GM18498 (cell line): ENCODE results near the gene TMEM238L.

Experiments
- ATAC-seq: cut with Tn5 transposase; IDR thresholded peaks from one replicate; pipeline ENCODE4 v1.9.1; 2021; ENCODE audit warnings: mild to moderate bottlenecking, moderate library complexity; ENCODE audit not compliant: unreplicated experiment

Gene TMEM238L

DNA sequence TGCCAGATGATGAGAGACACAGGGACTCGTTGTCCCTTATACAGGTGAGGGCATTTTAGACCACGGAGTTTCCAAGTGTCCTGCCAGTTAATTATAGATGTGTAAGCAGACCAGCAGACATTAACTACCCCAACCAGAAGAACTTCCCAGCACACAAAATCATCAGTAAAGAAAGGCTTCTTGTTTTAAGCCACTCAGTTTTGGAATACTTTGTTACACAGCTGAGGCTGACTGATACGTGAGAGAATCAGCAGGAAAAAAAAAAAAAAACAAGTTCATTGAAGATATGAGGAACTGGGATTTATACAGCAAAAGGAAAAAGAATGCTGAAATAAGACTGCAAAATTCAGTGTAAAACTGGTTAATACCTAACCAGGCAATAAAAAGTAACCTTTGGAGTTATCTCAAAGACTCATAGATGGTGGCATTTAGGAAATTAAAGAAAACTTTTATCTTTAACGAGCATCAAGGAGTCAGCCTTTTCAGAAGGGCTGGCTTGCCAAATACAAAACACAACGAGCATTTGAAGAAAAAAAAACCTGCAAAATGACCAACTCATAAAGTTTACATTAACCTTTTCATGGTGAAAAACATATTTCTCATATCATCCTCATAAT is 28.1 kb downstream of the TMEM238L start:
- ATAC-seq, result no peak

DNA sequence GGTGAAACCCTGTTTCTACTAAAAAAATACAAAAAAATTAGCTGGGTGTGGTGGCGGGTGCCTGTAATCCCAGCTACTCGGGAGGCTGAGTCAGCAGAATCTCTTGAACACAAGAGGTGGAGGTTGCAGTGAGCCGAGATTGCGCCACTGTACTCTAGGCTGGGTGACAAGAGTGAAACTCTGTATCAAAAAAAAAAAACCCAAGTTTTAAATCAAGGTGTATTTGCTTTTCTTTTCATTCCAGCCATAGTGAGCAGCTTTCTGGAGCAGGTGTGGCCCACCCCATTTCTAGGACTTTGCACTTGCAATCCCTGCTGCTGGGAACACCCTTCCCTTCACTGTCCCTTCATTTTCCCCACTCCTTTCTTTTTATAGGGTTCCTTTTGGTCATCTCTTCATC is 28.8 kb downstream of the TMEM238L start:
- ATAC-seq, result no peak

DNA sequence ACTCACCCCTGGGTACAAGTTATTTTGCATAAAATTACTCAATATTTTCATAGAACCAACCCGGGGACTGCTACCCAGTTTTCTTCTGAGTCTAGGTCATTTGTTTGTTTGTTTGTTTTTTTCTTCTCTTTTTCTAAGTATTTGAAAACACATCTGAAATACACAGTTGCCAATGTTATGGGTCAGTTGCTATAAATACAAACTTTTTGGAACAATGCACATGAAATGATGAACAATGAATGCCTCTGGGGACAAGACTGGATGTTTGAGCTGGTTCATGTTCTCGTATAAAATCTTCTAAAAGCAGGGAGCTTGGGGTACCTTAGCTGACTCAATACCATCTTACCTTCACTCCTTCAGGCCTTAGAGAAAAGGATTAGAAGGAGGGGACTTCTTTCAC is 30.5 kb downstream of the TMEM238L start:
- ATAC-seq, result no peak

DNA sequence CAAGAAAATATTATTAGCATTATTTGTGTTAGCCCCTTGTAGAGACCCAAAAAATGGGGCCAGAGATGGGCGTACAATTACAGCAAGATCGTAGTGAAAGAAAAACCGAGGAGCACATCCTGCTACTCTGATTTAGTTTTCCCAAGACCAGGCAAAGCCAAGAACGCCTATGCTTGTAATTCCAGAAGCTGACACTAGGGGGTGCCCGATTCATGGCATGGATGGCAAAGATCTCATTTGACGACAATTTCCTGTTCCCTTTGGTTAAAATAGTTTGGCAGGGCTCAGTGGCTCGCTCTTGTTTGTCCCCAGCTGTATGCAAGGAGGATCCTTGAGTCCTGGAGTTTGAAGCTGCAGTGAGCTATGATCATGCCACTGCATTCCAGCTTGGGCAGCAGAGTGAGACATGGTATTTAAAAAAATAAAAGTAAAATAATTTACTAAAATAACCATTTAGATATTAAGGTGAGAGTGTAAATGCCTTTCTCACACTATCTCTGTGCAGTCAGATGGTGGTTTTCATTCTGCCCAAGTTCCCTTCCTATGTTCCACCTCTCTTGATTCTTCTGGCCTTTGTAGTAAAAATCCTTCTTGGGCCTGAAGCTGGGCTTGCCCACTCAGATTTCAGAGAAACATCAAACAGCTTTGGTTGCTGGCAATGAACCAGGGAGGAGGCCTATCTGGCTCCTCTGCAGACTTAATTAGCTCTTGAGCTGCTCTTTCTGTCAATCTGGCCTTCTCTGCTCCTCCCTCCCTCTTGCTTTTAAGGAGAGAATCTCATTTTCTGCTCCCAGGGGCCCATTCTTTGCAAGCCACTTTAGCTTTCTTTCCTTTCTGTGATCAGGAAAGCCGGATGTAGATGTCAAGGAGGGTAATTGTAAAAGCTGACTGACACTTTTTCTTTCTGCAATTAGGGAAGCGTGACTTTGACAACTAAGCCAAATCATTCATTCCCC is 31.2 kb downstream of the TMEM238L start:
- no peak for ATAC-seq

DNA sequence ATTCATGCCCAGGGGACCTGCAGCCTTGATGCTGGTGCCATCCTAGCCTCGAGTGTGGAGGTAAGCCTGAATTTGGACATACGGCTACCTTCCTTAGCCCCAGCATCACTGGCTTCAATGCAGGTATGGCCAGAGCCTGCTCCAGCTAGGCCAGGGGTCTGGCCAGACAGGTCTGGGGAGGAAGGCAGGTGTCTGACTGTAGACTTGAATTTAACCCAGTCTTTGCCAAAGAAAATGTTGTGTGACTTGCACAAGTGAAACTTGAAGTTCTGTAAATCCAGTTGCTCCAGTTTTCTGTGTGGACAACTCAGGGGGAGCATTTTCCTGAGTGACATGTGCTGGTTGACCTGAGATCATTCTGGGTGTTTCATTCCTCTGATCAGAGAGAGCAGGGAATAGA is 32.8 kb downstream of the TMEM238L start:
- ATAC-seq, result no peak

DNA sequence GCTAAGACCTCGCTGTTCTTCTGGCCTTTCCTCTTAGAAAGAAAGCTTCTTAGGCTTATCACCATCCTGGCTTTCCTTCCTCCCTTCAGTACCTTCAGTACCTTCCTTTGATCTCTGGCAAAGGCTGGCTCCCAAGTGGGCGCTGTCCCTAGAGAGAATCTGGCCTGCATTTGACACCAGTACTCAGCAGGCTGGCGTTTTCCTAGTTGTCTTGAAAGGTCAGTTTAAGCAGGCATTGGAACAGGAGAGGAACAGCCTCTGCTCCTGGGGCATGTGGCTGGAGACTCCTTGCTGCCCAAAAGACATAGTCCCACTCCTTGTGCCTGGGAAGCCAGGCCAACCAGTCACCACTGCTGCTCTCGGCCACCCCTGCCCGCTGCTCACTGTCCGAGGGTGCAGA is 34.1 kb downstream of the TMEM238L start:
- ATAC-seq, result no peak

DNA sequence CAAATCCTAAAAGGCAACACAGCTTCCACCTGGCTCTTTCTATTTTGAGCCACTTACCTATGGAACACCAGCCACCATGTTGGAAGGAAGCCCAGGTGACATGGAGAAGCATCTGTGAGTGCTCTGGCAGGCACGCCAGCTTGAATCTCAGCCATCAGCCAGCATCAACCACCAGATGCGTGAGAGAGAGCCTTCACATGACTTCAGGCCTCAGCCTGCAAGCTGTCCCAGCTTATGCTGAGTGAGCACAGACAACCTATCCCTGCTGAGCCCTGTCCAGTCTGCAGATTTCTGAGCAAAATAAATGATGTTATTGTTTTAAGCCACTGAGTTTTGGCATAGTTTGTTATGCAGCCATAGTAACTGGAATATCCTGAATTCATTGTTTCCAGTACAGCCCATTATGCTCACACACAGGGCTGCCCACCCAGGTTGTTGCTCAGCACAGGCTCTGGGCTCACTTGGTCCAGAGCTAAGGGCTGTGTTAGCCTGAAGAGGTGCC is 35.1 kb downstream of the TMEM238L start:
- ATAC-seq, result no peak

DNA sequence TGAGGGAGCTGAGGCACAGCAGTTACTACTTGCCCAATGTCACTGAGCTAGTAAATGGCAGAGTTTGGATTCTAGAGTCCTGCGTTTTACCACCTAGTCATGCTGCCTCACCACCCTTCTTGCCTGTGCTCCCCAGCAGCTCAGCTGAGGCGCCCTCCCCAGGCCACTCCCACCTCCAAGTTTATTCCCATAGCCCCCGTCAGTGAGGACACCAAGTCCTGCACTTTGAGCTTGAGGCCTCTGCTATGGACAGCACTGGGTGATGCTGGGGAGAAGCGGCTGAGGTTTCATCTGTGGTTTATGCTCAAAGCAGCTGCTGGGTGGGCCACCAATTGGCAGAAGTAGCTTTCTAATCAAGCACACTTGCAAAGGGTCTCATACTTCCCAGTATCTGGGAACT is 36.7 kb downstream of the TMEM238L start:
- no peak for ATAC-seq

DNA sequence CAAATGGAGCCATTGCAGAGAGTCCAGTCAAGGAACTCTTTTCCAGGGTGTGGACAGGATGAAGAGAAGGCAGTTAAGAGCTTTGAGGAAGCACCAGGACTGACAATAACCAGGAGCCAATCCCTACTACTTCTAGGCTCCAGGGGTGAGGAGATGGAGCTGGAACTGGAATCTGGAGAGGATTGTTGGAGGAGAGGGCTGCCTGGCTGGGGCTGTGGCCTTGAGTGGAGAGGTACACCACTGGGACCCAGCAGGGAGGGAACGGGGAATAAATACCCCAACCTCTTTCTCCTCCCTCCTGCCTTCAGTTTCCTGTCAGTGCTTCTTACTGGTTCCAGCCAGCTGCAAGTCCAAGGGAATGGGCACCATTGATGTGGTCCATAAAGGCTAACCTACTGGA is 41.9 kb downstream of the TMEM238L start:
- ATAC-seq, result no peak

DNA sequence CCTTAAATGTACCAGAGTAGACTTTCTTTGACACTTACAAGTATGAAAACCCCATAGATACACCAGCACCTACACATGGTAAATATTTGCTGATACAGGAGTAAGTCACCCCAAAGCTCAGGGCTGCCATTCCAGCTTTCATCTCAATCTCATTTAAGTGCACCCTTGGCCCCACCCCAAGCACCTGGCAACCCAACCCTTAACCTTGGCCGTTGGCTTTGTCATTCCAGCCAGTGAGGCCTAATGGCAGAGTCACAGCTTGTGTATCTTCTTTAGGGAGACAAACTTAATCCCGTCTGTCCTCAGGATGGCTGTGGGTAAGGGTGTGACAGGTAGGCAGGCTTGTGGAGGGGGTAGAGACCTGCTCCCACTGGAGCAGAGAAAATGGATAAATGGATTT is 42.6 kb downstream of the TMEM238L start:
- no peak for ATAC-seq

DNA sequence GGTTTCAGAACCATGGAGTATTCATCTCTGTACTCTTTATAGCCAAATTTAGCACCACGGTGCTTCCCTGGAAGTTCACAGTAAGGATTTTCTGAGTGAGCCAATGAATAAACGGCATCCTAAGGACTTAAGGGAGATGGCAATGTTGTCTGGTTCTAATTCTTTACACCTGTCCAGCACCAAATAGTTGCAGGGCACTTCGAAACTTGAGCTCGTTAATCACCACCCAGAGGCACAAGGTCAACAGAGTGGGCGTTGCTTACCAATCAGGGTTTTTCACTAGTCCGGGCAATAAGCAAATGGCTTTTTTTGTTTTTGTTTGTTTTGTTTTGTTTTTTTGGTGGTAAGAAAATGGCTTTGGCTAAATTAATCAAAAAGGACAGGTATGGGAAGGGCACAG is 45.8 kb downstream of the TMEM238L start:
- ATAC-seq, result no peak

DNA sequence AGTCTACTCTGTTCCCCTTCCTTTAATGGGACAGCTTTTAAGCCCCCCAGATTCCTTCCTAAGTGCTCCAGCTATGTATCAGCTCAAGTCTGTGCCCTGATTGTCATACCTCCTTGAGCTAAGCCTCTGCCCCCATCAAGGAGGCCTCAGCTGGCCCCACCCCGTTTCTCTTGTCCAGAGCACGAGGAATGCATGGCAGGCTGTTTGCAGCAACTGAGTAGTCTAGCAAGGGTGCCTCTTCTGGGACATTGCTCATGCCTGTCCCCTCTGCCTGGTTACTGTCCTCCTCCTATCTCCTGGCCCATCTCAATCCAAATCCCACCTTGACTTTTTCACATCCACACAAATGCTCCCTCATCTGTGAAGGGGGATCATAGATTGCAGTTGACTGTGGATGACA is 46.3 kb downstream of the TMEM238L start:
- ATAC-seq, result no peak

DNA sequence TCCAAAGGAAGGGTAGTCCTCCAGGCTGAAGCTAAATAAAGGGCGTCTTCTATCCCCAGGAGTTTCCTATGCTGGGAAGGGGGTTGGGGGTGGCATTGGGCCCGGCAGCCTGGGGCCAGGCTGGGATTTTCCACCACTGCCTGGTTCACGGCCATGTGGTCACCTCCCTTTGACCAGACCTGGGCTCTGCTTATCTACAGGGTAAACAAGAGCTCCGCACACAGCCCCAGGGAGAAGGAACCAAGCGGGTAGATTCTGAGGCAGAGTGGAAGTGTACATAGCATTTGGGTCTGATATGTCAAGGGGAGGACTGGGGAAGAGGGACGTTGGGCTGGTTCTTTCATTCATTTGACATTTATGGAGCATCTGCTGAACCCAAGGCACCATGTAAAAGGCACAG is 46.8 kb downstream of the TMEM238L start:
- no peak for ATAC-seq

DNA sequence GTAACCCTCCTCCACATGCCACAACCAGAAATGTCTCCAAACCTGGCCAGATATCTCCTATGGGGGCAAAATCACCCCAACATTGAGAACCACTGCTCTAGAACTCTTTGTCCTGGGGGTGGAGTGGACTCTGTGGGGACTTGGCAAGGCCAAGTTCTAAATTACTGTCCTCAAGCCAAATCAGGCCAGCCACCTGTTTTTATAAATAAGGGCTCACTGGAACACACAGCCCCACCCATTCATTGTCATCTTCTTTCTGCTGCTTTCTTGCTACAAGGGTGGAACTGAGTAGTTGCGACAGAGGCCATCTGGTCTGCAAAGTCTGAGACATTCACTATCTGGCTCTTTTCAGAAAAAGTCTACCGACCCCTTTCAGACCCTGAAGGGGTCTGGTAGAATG is 47.3 kb downstream of the TMEM238L start:
- no peak for ATAC-seq

DNA sequence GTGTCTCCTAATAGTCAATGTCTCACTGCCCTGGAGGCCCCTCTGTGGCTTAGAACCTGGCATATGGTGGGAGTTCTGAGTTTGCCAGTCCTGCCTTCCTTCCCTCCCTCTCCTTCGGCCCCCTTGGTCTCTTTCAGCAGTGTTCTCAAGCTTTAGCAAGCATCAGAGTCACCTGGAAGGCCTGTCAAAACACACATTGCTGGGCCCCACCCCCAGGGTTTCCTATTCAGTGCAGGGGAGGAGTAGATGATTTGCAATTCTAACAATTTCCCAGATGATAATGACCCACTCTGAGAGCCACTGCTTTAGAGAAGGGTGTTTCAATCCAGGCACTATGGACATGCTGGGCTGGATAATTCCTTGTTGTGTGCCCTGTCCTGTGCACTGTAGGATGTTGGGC is 47.7 kb downstream of the TMEM238L start:
- no peak for ATAC-seq

DNA sequence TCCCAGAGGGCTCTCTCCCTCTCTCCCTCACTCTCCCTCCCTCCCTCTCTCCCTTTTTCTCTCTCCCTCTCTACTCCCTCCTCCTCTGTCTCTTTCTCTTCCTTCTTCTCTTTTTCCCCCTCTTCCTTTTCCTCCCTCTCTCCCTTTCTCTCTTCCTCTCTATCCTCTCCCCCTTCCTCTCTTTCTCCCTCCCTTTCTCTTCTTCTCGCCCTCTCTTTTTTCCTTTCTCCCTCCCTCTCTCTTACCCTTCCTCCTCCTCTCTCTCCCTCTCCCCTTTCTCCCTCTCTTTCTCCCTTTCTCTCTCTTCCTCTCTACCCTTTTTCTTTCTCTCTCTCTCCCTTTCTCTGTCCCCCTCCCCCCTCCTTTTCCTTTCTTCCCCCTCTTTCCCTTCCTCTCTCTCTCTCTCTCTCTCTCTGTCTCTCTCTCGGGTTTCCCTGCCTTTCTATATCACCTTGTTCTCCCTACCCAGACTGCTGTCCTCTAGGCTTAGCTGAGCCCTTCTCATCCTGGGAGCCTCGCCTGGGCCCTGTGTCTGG is 48.2 kb downstream of the TMEM238L start:
- ATAC-seq, result no peak

DNA sequence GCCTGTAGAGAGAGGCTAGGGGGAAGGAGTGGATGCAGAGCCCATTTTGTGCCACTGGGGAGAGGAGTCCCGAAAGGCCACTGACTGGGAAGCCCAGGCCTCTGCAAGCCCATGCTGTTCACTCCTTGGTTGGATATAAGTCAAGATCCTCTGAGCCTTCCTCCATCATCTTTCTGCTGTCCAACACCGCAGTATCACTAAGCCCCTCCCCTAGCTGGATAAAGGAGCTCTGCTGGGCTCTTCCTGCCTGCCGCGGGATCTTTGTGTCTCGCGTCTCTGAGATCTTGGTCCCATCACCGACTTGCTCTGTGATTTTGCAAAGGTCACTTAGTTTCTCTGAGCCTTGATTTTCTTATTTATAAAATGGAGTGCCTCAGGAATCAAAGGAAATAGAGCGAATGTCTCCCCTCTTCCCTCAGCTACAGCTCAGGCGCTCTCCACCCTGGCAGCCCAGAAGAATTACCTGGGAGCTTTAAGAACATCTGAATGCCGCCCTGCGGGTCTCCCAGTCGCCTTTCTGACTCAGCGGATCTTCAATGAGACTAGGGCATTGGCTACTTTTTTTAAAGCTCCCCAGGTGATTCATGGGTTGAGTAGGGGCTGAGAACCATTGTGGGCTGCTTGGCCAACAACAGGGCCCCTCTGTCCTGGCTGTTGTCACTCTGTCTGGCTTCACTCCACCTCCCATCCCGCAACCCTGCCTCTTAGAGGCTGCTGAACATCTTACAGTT is 48.9 kb downstream of the TMEM238L start:
- ATAC-seq, result no peak

DNA sequence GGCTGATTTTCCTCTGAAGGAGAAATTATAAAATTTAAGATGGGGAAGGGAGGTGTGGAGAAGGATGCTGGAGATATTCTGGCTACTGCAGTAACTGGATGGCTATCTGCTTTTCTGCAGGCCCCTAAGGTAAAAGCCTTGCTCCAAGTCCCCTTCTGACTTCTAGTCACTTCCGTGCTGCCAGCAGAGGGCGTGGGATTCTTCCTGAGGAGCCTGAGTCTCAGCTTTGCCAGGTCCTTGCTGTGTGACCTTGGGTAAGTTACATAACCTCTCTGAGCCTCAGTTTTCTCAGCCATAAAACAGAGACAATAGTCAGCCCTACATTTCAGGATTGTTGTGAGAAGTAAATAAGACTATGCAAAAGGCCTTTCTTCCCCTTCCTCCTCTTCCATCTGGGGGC is 49.8 kb downstream of the TMEM238L start:
- ATAC-seq, result no peak

DNA sequence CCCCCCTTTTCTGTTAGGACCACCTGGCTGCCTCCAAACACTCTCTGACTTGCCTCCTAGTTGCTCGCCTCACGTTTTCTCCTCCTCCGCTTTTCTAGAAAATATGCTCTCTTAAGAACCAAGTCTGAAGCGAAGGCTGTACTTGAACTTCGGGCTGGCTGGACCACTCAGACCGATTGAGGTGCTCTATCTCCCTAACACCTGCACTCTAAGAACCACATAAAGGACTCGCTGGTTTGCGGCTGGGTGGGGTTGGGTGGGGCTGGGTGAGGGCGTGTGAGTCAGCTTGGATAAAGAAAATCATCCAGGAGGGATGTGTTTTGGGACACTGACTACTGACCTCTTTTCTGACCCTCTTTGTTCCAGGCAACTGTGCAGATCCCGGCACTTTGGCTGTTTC is 51.2 kb downstream of the TMEM238L start:
- ATAC-seq, result no peak

DNA sequence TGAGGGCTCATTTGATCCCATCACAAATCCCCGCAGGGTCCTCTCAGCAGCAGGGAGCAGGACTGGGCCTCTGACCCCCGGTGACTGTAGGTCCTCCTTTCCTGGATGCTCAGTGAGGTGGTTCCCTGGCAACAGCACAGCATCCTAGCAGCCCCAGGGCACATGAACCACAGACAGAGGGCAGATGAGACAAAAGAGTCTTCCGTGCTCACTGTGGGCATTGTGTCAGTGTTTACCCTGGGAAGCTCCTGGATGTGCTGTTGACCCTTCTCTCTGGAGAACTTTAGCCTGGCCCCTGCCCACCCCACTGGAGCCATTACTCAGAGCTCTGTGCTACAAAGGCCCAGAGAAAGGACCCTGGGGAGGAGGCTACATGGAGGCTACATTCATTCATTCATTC is 52.3 kb downstream of the TMEM238L start:
- ATAC-seq, result no peak

DNA sequence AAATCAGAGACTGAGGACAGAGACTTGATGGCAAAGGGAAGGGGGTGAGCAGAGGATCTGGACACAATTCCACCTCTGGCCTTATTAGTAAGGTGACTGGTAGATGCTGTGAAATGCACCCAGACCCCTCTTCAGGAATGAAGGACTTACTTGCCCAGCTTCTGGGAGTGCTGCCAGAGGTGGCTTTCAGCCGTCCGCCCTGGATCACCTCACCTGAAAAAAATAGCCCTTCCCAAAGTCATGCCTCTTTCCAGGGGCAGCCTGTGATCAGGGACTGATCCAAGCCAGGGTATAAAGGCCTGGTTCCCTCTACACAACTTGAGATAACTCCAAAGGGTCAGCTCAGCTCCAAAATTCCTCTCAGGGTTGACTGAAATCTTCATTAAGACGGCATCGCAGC is 53.7 kb downstream of the TMEM238L start:
- no peak for ATAC-seq
